ENCODE measurements around the gene GDPD4. TPM values are rescaled to one million over a fixed set of nuclear protein-coding genes. Genes with fewer than 3 reads are reported as not detected.

GDPD4 gene
- total and polyA plus RNA-seq, 10 of the 15 experiments (the other 5 are each of a cell fraction or from before 2014, with no cell fraction given) = 0.23 TPM; not detected in 9

DNA sequence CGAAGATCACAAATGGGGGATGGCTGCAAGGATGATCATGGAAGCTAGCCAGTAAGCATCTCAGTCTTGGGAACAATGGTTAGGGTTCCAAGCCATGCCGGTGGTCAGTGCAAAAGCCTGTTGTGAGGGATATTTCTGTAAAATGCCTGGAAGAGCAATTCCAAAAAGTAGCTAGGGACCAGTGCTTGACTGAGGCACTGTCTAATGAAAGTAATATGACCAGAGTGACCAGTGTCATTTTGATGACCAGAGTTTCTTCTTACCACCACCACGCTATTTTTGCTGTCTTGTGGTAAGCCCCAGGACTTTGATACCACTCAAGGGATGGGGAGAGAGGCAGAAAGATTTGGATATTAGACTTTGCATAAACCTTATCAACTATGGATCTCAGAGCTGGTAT lies 18.4 kb downstream of the GDPD4 start (continued):
- TF ChIP-seq, protein P1, sequence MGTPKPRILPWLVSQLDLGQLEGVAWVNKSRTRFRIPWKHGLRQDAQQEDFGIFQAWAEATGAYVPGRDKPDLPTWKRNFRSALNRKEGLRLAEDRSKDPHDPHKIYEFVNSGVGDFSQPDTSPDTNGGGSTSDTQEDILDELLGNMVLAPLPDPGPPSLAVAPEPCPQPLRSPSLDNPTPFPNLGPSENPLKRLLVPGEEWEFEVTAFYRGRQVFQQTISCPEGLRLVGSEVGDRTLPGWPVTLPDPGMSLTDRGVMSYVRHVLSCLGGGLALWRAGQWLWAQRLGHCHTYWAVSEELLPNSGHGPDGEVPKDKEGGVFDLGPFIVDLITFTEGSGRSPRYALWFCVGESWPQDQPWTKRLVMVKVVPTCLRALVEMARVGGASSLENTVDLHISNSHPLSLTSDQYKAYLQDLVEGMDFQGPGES (IDR thresholded peaks at IDR 0.05) = no peak
- TF ChIP-seq IKZF1 (conservative IDR thresholded peaks at IDR 0.05) = no peak
- no peak for TF ChIP-seq JUND (IDR thresholded peaks at IDR 0.05; ENCODE audit: low read depth, low read length)

DNA sequence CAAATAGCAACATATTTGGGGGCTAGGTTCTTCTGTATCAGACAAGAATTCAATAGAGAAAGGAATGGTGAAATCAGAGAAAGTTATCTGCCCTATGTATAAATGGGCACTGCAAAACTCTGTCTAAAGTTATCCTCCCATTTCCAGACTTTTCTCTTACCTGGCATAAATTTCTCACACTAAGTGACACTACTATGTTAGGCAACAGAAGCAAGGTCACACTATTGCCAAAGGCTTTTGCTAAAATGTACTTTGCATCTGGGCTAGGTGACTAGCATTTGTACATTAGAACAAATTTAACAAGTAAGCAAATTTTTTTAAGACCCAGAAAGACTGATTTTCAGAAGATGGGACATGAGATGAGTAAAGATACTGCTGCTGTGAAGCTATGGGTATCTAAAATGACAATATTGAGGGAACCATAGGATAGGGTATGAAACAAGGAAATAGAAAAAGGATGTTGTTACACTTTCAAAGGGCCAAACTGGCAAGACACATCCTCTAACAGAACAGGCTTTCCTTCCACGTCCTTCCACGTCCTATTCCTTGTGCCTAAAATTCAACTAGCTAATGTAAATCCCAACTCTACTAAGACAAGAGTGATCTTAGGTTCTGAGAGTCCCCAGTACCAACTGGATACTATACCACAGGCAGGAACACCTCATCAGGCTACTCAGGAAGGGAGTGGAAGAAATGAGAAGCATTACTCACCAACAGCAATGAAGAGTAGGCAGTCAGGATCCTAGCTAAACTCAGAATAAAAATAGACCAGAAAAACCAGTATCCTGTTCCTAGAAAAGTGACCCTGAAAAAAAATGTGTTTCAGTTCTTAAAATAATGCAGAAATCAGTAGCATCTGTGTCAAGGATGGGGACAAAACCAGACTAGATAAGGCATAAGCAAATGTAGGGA lies 22.6 kb downstream of the GDPD4 start:
- H2AFZ ChIP-seq (ENCODE audit: control insufficient read depth, low read depth, low read length) = no peak overlapping the region
- H3K4me3 ChIP-seq = no peak overlapping the region
- H4K20me1 ChIP-seq (ENCODE audit: control insufficient read depth, insufficient read depth) = no peaks in the 10 kb centered on the region
- H3K36me3 ChIP-seq (ENCODE audit: control insufficient read depth in 2 of 2, insufficient read depth in 2 of 2, low read length in 1 of 2) = no peaks in the 10 kb centered on the region
- SMC1A ChIA-PET (ENCODE audit: uncharacterized antibody, unreplicated experiment) = interaction anchor here (1.0 kb wide), 1 partner anchor 12 kb away, joined by 4 read pairs; no protein-coding TSS in a partner anchor
- H3K79me2 ChIP-seq (ENCODE audit: control insufficient read depth, insufficient read depth, low read length) = no peaks in the 10 kb centered on the region
- intact Hi-C loops (cut with micrococcal nuclease; ENCODE audit: unreplicated experiment) = no loop called here
- FAIRE-seq (no peak), DNase-seq (ENCODE audit: low read depth, low spot score) (no peak), ATAC-seq (no peak)
- H3K27me3 ChIP-seq (replicated peaks in 1 of 2; ENCODE audit: control insufficient read depth in 2 of 2, insufficient read depth in 2 of 2, low read length in 1 of 2) = no peaks in the 10 kb centered on the region
- RAD21 ChIA-PET (ENCODE audit: unreplicated experiment) = no interaction called here
- no peak overlapping the region for H3K27ac ChIP-seq (ENCODE audit: control insufficient read depth, insufficient read depth)
- BruUV-seq (replicated peaks) = no TSS peak
- H3K4me2 ChIP-seq (ENCODE audit: control insufficient read depth, insufficient read depth) = no peak overlapping the region
- POLR2A ChIA-PET = no interaction called here
- H3K9ac ChIP-seq (ENCODE audit: control insufficient read depth, insufficient read depth, low read length) = no peak overlapping the region
- CTCF ChIA-PET = no interaction called here
- in situ Hi-C loops (cut with MboI) = no loop called here
- TF ChIP-seq NR2C1 (IDR thresholded peaks at IDR 0.05) (no peak), KAT2A (conservative IDR thresholded peaks at IDR 0.05; ENCODE audit: control insufficient read depth, low read depth, low read length) (no peak), IRF4 (IDR thresholded peaks at IDR 0.05; ENCODE audit: low read depth, low read length) (no peak), RUNX3 (IDR thresholded peaks at IDR 0.05; ENCODE audit: low read length) (no peak), GABPA (IDR thresholded peaks at IDR 0.05; ENCODE audit: low read depth) (no peak), RBBP5 (conservative IDR thresholded peaks at IDR 0.05) (no peak), SP1 (IDR thresholded peaks at IDR 0.05; ENCODE audit: low read depth, low read length) (no peak), CBX3 (IDR thresholded peaks at IDR 0.05; ENCODE audit: borderline replicate concordance, low read depth) (no peak), FOXM1 (IDR thresholded peaks at IDR 0.05; ENCODE audit: low read depth, low read length) (no peak), MTA3 (IDR thresholded peaks at IDR 0.05; ENCODE audit: borderline replicate concordance, low read length) (no peak), TARDBP (IDR thresholded peaks at IDR 0.05; ENCODE audit: borderline replicate concordance) (no peak)
- TF ChIP-seq, protein P2, sequence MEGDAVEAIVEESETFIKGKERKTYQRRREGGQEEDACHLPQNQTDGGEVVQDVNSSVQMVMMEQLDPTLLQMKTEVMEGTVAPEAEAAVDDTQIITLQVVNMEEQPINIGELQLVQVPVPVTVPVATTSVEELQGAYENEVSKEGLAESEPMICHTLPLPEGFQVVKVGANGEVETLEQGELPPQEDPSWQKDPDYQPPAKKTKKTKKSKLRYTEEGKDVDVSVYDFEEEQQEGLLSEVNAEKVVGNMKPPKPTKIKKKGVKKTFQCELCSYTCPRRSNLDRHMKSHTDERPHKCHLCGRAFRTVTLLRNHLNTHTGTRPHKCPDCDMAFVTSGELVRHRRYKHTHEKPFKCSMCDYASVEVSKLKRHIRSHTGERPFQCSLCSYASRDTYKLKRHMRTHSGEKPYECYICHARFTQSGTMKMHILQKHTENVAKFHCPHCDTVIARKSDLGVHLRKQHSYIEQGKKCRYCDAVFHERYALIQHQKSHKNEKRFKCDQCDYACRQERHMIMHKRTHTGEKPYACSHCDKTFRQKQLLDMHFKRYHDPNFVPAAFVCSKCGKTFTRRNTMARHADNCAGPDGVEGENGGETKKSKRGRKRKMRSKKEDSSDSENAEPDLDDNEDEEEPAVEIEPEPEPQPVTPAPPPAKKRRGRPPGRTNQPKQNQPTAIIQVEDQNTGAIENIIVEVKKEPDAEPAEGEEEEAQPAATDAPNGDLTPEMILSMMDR (IDR thresholded peaks at IDR 0.05 in 2 of 3, conservative IDR thresholded peaks at IDR 0.05 in 1 of 3; ENCODE audit: control insufficient read depth in 2 of 3, extremely low read depth in 1 of 3, insufficient read depth in 1 of 3, low read depth in 3 of 3, low read length in 3 of 3) = no peak
- TF ChIP-seq, protein P3, sequence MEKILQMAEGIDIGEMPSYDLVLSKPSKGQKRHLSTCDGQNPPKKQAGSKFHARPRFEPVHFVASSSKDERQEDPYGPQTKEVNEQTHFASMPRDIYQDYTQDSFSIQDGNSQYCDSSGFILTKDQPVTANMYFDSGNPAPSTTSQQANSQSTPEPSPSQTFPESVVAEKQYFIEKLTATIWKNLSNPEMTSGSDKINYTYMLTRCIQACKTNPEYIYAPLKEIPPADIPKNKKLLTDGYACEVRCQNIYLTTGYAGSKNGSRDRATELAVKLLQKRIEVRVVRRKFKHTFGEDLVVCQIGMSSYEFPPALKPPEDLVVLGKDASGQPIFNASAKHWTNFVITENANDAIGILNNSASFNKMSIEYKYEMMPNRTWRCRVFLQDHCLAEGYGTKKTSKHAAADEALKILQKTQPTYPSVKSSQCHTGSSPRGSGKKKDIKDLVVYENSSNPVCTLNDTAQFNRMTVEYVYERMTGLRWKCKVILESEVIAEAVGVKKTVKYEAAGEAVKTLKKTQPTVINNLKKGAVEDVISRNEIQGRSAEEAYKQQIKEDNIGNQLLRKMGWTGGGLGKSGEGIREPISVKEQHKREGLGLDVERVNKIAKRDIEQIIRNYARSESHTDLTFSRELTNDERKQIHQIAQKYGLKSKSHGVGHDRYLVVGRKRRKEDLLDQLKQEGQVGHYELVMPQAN (conservative IDR thresholded peaks at IDR 0.05) = no peak
- no peaks in the 10 kb centered on the region for H3K9me3 ChIP-seq (replicated peaks; ENCODE audit: control insufficient read depth, insufficient read depth, low read length)
- 0% methylated on average over 2 of the region's 2 CpGs for WGBS (ENCODE audit: insufficient coverage, insufficient replicate concordance, low lambda C conversion rate, missing lambda C conversion rate)
- H3K4me1 ChIP-seq (ENCODE audit: control insufficient read depth, insufficient read depth, low read length) = no peaks in the 10 kb centered on the region

Measured in GM12878 (cell line).